GM18951 (cell line): Measurements from ENCODE around the gene SLC4A7.

ENCODE experiments used
- POLR2A ChIP-seq: IDR thresholded peaks from 4 replicates; pipeline ENCODE4 v1.6.1; 2011; ENCODE audit warnings: mild to moderate bottlenecking; ENCODE audit not compliant: insufficient read length, insufficient read depth; ENCODE audit errors: extremely low read depth
- in situ Hi-C: fragments of 300-500 bp; cut with MboI; formaldehyde crosslinking; loops from one replicate; pipeline ENCODE4 v1.12.0; 2022; ENCODE audit warnings: low sequenced_read_pairs, mixed read lengths, inconsistent platforms; ENCODE audit not compliant: unreplicated experiment

SLC4A7 gene

DNA sequence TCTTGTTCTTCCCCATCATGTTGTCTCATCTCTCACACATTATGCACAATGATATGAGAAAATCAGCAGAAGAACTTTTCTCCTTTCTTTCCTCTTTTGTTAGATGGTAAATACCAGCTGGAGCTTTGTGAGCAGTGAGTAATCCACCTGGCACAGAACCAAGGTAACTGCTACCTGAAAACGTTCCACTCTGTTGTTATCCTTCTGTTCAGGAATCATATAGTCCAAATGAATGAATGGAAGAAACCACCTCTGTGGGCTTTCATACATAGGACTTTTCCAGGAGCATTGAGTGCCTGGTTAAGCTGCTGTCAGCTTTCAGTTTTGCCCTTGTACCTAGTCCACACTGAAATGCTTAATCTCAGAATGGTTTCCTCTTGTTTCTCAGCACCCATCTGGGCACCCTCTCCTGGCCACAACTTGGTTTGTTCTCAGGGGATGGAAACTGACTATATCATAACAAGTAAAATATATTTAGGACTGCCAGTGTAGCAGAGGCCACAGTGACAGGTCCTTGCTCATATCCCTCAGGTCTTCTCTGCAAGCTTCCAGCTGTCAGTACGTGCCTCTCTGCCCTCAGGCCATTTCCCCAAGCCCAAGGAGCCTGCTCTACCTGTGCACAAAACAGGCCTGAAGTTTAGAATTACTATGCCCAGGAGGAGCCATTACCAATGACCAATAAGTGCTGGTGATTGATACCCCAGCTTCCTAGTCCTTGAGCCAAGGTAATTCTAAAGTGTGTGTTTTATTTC lies 23.5 kb upstream of the SLC4A7 start:
- in situ Hi-C loops = no loop called here
- TF ChIP-seq POLR2A = no peak

DNA sequence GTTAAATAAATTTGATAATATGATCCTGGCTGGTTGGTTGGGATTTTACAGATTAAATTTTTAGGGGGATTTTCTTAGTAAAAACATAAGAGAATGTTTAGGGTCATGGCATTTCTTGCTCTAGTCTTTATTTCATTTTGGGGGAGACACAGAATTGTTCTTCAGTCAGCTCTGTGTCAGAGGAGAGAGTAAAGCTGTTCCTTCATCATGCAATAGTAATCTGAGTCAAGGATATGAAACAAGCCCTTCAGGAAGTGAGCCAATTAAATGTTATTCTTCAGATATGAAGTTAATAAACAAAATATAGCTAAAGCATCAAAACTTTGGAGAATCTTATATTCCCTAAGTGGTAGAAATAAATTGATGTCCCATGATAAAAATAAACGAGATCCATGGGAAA lies 22.9 kb upstream of the SLC4A7 start:
- in situ Hi-C loops = no loop called here
- no peak for TF ChIP-seq POLR2A

DNA sequence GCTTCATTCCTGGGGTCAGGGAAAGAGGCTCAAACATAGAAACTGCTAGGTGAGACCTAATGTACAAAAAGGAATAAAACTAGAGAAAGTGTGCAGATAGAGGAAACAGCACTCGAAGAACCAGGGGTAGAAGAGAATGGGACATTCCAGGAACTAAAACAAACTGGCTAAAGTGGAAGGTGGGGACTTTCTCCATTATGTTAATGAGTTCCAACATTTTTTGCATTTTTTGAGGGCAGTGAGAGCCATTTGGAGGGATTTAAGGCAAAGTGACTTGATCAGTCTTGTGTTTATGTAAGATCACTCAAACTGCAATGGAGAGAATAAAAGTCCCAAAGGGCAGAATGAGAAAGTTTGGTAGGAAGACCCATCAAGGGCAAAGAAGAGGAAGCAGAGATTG lies 20.6 kb upstream of the SLC4A7 start:
- TF ChIP-seq POLR2A = no peak
- in situ Hi-C loops = no loop called here

- in situ Hi-C loops = no loop called here
Observed at GRCh38 chr3:27503526-27503925, 19.3 kb upstream of the SLC4A7 start.

GRCh38 chr3:27501759-27502158 lies 17.6 kb upstream of the SLC4A7 start:
- no peak for TF ChIP-seq POLR2A

More at GRCh38 chr3:27503526-27503925, 19.3 kb upstream of the SLC4A7 start:
- TF ChIP-seq POLR2A = no peak

GRCh38 chr3:27500986-27501385 lies 16.8 kb upstream of the SLC4A7 start:
- no peak for TF ChIP-seq POLR2A
- in situ Hi-C loops = no loop called here

More at GRCh38 chr3:27501759-27502158, 17.6 kb upstream of the SLC4A7 start:
- in situ Hi-C loops = no loop called here

- in situ Hi-C loops = no loop called here
- TF ChIP-seq POLR2A = no peak
Observed at GRCh38 chr3:27500035-27500434, 15.9 kb upstream of the SLC4A7 start.

DNA sequence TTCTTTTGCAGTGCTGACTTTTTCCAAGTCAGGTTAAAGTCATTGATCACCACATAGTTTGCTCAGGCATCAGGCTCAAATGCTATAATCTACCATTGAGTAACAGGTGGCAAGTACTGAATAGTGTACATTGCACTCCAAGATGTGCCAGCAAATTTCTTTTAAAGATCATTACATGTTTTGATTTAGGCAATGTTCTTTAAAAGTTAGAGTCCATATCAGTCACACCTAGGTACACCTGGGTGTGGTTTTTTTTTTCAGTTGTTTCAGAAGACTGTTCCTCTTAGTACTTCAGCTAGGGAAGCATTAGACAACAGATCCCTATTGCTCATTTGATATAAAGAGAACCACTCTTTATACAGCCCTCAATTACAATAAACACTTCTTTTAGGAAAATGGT lies 10.6 kb upstream of the SLC4A7 start:
- in situ Hi-C loops = no loop called here
- no peak for TF ChIP-seq POLR2A

DNA sequence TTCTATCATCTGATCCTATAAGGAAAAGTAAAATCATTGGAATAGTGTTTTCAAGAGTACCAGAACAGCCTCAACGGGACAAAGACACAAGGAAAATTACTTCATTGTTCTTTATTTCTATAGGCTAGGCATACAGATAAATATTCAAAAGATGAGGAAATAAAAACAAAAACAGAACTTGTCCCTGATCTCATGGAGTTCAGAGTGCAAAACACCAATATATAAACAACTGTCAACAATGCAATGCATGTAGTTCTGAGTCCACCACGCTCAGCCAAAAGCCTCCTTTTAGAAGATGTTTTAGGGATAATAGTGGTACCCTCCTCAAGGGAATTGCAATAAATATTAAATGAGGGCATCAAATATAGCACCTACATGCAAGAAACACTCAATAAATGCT lies 4.6 kb upstream of the SLC4A7 start:
- in situ Hi-C loops = no loop called here
- no peak for TF ChIP-seq POLR2A

DNA sequence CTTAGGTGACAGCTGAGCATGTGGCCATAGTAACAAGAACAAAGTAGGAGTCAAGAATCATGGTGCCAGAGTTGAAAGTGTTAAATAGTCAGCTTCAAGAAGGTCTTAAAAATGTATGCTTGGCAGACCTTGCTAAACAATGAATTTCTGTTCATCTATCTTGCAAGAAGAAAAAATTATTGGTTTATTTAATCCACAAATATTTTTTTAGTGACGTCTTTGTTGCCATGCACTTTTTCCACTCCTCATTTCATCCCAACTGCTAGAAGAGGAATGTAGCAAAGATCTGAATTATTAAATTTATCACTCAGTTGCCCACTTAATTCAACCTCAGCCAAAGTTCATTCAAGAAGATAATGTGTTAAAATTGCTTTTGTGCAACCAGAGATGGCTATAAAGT lies 3.2 kb upstream of the SLC4A7 start:
- in situ Hi-C loops = no loop called here
- TF ChIP-seq POLR2A = no peak

GRCh38 chr3:27486336-27486735 lies 2.2 kb upstream of the SLC4A7 start:
- no peak for TF ChIP-seq POLR2A
- in situ Hi-C loops = no loop called here

DNA sequence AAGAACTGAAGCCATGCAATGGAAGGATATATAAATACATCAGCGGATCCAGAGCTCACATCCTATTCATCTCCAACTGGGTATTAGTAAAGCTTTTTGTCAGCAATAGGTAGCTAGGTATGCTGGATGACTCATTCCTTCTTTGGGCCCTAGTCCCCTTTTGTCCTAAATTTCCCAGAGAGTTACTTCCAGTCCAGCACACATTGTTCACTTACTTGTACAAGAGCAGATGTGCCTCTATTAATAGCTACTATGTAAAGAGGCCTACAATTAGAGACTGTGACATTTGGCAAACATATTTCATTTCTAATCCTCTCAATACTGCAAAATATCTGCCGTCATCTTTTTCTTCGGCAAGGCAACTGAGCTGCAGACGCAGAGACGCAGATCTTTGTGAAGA lies 1.7 kb upstream of the SLC4A7 start:
- in situ Hi-C loops = no loop called here
- no peak for TF ChIP-seq POLR2A

DNA sequence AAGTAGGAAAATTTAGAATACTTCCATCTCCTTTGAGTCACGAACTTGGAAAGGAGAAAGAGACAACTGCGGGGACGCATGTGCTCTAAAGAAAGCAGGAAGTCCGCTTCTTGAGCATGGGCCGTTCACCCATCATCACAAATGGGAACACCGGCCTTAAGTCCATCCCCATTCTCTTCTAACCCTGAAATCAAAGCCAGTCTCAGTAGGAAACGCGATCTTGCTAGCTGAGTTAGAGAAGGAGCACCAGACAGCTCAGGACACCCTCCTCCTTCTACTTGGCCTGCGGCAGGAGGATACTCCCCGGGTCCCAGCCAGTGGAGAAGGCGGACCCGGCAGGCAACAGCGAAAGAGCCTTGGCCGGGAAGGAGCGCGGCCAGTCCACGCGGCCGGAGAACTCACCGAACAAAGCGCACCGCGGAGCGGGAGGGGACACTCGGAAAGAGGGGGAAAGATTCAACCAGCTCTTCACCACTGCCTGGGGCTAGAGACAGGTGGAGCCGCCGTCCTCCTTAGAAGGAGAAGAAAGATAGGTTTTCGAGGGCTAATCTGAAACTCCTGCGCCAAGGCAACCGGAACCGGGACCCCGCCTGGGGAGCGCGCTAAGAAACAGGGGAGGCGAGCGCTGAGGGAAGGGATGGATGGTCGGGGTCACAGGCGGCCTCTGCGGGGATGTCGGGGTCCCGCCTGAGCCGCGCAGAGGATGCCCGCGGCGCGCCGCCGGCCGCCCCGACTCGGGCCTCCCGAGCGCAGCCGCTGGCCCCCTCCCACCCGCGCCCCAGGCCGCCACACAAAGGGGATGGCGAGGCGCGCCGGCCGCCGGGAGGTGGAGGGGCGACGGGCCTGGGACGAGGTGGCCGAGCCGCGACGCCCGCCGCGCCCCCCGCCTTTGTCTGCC lies 818 bp downstream of the SLC4A7 start:
- TF ChIP-seq POLR2A = no peak
- in situ Hi-C loops = no loop called here
